ENCODE results near the gene SRRM5. TPM values are rescaled to one million over a fixed set of nuclear protein-coding genes. Genes with fewer than 3 reads are reported as not detected.

The SRRM5 gene
- total RNA-seq, 2 experiments from 2014 or later: 0.37 to 0.79 TPM

GRCh38 chr19:43658494-43658893 is 46.6 kb downstream of the SRRM5 start:
- CTCF ChIA-PET: interaction anchor here (0.6 to 0.8 kb wide), 2 partner anchors 61 to 64 kb away, joined by 3 read pairs; no protein-coding TSS in a partner anchor
- no peak for DNase-seq
- H3K4me3 Mint-ChIP-seq: no peak overlapping the region
- ATAC-seq: no peak
- H3K27me3 Mint-ChIP-seq: no peaks in the 10 kb centered on the region
- H3K4me1 Mint-ChIP-seq: peaks cover 2% of the 10 kb centered on the region
- no peaks in the 10 kb centered on the region for H3K9me3 Mint-ChIP-seq (ENCODE audit: low read depth)
- no peak overlapping the region for H3K27ac Mint-ChIP-seq
- peaks cover 25% of the 10 kb centered on the region for H3K36me3 Mint-ChIP-seq

GRCh38 chr19:43660301-43660970 is 48.5 kb downstream of the SRRM5 start:
- H3K36me3 Mint-ChIP-seq: peaks cover 31% of the 10 kb centered on the region
- CTCF ChIA-PET: interaction anchor here (1.1 to 1.4 kb wide), 2 partner anchors 141 to 213 kb away, joined by 3 read pairs; no protein-coding TSS in a partner anchor
- no peaks in the 10 kb centered on the region for H3K27me3 Mint-ChIP-seq
- DNase-seq (no peak), ATAC-seq (no peak)
- no peak overlapping the region for H3K4me3 Mint-ChIP-seq
- H3K4me1 Mint-ChIP-seq: peaks cover 19% of the 10 kb centered on the region
- H3K9me3 Mint-ChIP-seq (ENCODE audit: low read depth): no peaks in the 10 kb centered on the region
- H3K27ac Mint-ChIP-seq: no peak overlapping the region

- peaks cover 27% of the 10 kb centered on the region for H3K36me3 Mint-ChIP-seq
These were observed 49.1 kb downstream of the SRRM5 start for GRCh38 chr19:43660971-43661360.

GRCh38 chr19:43662487-43662886 is 50.6 kb downstream of the SRRM5 start:
- H3K9me3 Mint-ChIP-seq (ENCODE audit: low read depth): no peaks in the 10 kb centered on the region
- no peak for ATAC-seq
- H3K36me3 Mint-ChIP-seq: peaks cover 29% of the 10 kb centered on the region
- CTCF ChIA-PET: interaction anchor here (0.7 kb wide), 1 partner anchor 143 kb away, joined by 3 read pairs; no protein-coding TSS in a partner anchor
- no peaks in the 10 kb centered on the region for H3K27me3 Mint-ChIP-seq
- no peak for DNase-seq
- peaks cover 24% of the 10 kb centered on the region for H3K4me1 Mint-ChIP-seq
- H3K4me3 Mint-ChIP-seq: no peak overlapping the region
- H3K27ac Mint-ChIP-seq: no peak overlapping the region

More at GRCh38 chr19:43660971-43661360, 49.1 kb downstream of the SRRM5 start:
- DNase-seq (no peak), ATAC-seq (no peak)
- CTCF ChIA-PET: interaction anchor here (1.1 to 1.4 kb wide), 2 partner anchors 141 to 214 kb away, joined by 3 read pairs; no protein-coding TSS in a partner anchor
- H3K27me3 Mint-ChIP-seq: no peaks in the 10 kb centered on the region
- no peaks in the 10 kb centered on the region for H3K9me3 Mint-ChIP-seq (ENCODE audit: low read depth)
- peaks cover 19% of the 10 kb centered on the region for H3K4me1 Mint-ChIP-seq
- H3K27ac Mint-ChIP-seq: no peak overlapping the region
- no peak overlapping the region for H3K4me3 Mint-ChIP-seq

- DNase-seq (peak; percentile 64), ATAC-seq (no peak)
- CTCF ChIA-PET: no interaction called here
- H3K9me3 Mint-ChIP-seq (ENCODE audit: low read depth): no peaks in the 10 kb centered on the region
- peak overlapping the region; percentile 25 for H3K4me3 Mint-ChIP-seq
- H3K27ac Mint-ChIP-seq: peak overlapping the region; percentile 66
- H3K4me1 Mint-ChIP-seq: peaks cover 31% of the 10 kb centered on the region
- peaks cover 29% of the 10 kb centered on the region for H3K36me3 Mint-ChIP-seq
- no peaks in the 10 kb centered on the region for H3K27me3 Mint-ChIP-seq
These were observed 52.1 kb downstream of the SRRM5 start for GRCh38 chr19:43664018-43664417.

Other genes starting within 250 kb of the SRRM5 start
- gene TEX101, start 197.2 kb upstream of the SRRM5 start, total RNA-seq: not detected
- under 1 TPM; 0.23 to 0.33 TPM for gene LYPD3, start 146.5 kb upstream of the SRRM5 start, total RNA-seq
- 10 to 100 TPM; 11.0 to 11.2 TPM for gene PHLDB3, start 107.3 kb upstream of the SRRM5 start, total RNA-seq
- 10 to 100 TPM; 52.6 to 55.8 TPM for gene ETHE1, start 84.9 kb upstream of the SRRM5 start, total RNA-seq
- 1 to 10 TPM; 2.9 to 3.7 TPM for gene ZNF575, start 78.9 kb upstream of the SRRM5 start, total RNA-seq
- 10 to 100 TPM; 47.7 to 50.6 TPM for gene XRCC1, start 36.6 kb upstream of the SRRM5 start, total RNA-seq
- gene PINLYP, start 36.3 kb upstream of the SRRM5 start, total RNA-seq: 10 to 100 TPM; 16.8 to 19.7 TPM
- 10 to 100 TPM; 12.9 to 23.0 TPM for gene IRGQ, start 16.0 kb upstream of the SRRM5 start, total RNA-seq
- gene ZNF576, start 15.5 kb upstream of the SRRM5 start, total RNA-seq: 10 to 100 TPM; 18.6 to 21.3 TPM
- gene ZNF428, start 7.5 kb downstream of the SRRM5 start, total RNA-seq: 10 to 100 TPM; 23.0 to 23.2 TPM
- gene CADM4, start 27.8 kb downstream of the SRRM5 start, total RNA-seq: under 1 TPM; 0.09 to 0.12 TPM
- 10 to 100 TPM; 10.3 to 10.4 TPM for gene PLAUR, start 58.1 kb downstream of the SRRM5 start, total RNA-seq
- not detected for gene IRGC, start 104.0 kb downstream of the SRRM5 start, total RNA-seq
- gene SMG9, start 142.9 kb downstream of the SRRM5 start, total RNA-seq: 10 to 100 TPM; 62.3 to 74.7 TPM
- 10 to 100 TPM; 43.9 to 53.0 TPM for gene KCNN4, start 168.9 kb downstream of the SRRM5 start, total RNA-seq
- under 1 TPM; 0.40 to 0.58 TPM for gene LYPD5, start 190.4 kb downstream of the SRRM5 start, total RNA-seq
- gene ZNF283, start 215.2 kb downstream of the SRRM5 start, total RNA-seq: 1 to 10 TPM; 5.2 to 6.5 TPM